Parathyroid adenoma (tissue), 2 donors: ENCODE measurements around the gene C13orf46.

Experiments used
- H2AFZ ChIP-seq: fragments of 300-600 bp; sonication (generic); one replicate; pipeline ENCODE4 v1.7.0; 2017; ENCODE audit warnings: antibody characterized with exemption, mild to moderate bottlenecking
- H3K27ac ChIP-seq: fragments of 300-600 bp; sonication (generic); one replicate; pipeline ENCODE4 v1.7.0; 2017
- H3K27me3 ChIP-seq: fragments of 300-600 bp; sonication (generic); one replicate; pipeline ENCODE4 v1.7.0; 2017; ENCODE audit warnings: low read length; ENCODE audit not compliant: control insufficient read depth, insufficient read depth
- H3K36me3 ChIP-seq: fragments of 300-600 bp; sonication (generic); one replicate; pipeline ENCODE4 v1.7.0; 2017; ENCODE audit warnings: low read length; ENCODE audit not compliant: control insufficient read depth, insufficient read depth
- H3K4me1 ChIP-seq: fragments of 300-600 bp; sonication (generic); one replicate; pipeline ENCODE4 v1.7.0; 2017; ENCODE audit warnings: control low read depth
- H3K4me2 ChIP-seq: fragments of 300-600 bp; sonication (generic); one replicate; pipeline ENCODE4 v1.7.0; 2017; ENCODE audit warnings: low read length
- H3K4me3 ChIP-seq: fragments of 300-600 bp; sonication (generic); one replicate; pipeline ENCODE4 v1.7.0; 2017; ENCODE audit warnings: low read depth, low read length
- H3K79me2 ChIP-seq: fragments of 300-600 bp; sonication (generic); one replicate; pipeline ENCODE4 v1.7.0; 2017; ENCODE audit warnings: control low read depth
- H3K9ac ChIP-seq: fragments of 300-600 bp; sonication (generic); one replicate; pipeline ENCODE4 v1.7.0; 2017; ENCODE audit warnings: mild to moderate bottlenecking
- H3K9me3 ChIP-seq: fragments of 300-600 bp; sonication (generic); one replicate; pipeline ENCODE4 v1.7.0; 2017; ENCODE audit warnings: low read length; ENCODE audit not compliant: control insufficient read depth
- CTCF ChIP-seq: fragments of 300-600 bp; sonication (generic); IDR thresholded peaks from one replicate; pipeline ENCODE4 v1.7.0; 2017; ENCODE audit warnings: antibody characterized with exemption, mild to moderate bottlenecking
- donor health status: primary hyperparathyroidism.

Gene C13orf46

GRCh38 chr13:113933901-113934300 is 40.0 kb downstream of the C13orf46 start:
- H3K27me3 ChIP-seq = no peaks in the 10 kb centered on the region
- no peaks in the 10 kb centered on the region for H3K9me3 ChIP-seq

GRCh38 chr13:113931841-113932459 is 41.9 kb downstream of the C13orf46 start:
- H3K27ac ChIP-seq = no peak overlapping the region
- no peak for TF ChIP-seq CTCF
- no peaks in the 10 kb centered on the region for H3K4me1 ChIP-seq
- H3K79me2 ChIP-seq = no peaks in the 10 kb centered on the region
- no peak overlapping the region for H3K4me3 ChIP-seq
- H3K9me3 ChIP-seq = no peaks in the 10 kb centered on the region
- H3K36me3 ChIP-seq = no peaks in the 10 kb centered on the region
- H3K27me3 ChIP-seq = no peaks in the 10 kb centered on the region
- H3K4me2 ChIP-seq = no peak overlapping the region
- H3K9ac ChIP-seq = no peak overlapping the region
- H2AFZ ChIP-seq = no peak overlapping the region

More at GRCh38 chr13:113933901-113934300, 40.0 kb downstream of the C13orf46 start:
- no peaks in the 10 kb centered on the region for H3K79me2 ChIP-seq
- H3K4me3 ChIP-seq = no peak overlapping the region
- no peaks in the 10 kb centered on the region for H3K36me3 ChIP-seq
- no peak overlapping the region for H3K4me2 ChIP-seq
- no peak overlapping the region for H3K27ac ChIP-seq
- no peak overlapping the region for H3K9ac ChIP-seq
- TF ChIP-seq CTCF = no peak
- no peak overlapping the region for H2AFZ ChIP-seq
- no peaks in the 10 kb centered on the region for H3K4me1 ChIP-seq

GRCh38 chr13:113930671-113931637 is 42.9 kb downstream of the C13orf46 start:
- no peak overlapping the region for H2AFZ ChIP-seq
- H3K27me3 ChIP-seq = no peaks in the 10 kb centered on the region
- H3K4me3 ChIP-seq = no peak overlapping the region
- no peak for TF ChIP-seq CTCF
- no peak overlapping the region for H3K9ac ChIP-seq
- H3K79me2 ChIP-seq = no peaks in the 10 kb centered on the region
- H3K27ac ChIP-seq = no peak overlapping the region
- no peak overlapping the region for H3K4me2 ChIP-seq
- no peaks in the 10 kb centered on the region for H3K9me3 ChIP-seq
- H3K4me1 ChIP-seq = no peaks in the 10 kb centered on the region
- no peaks in the 10 kb centered on the region for H3K36me3 ChIP-seq

- no peak overlapping the region for H3K4me3 ChIP-seq
- no peak overlapping the region for H3K9ac ChIP-seq
- H3K79me2 ChIP-seq = no peaks in the 10 kb centered on the region
- no peak overlapping the region for H3K4me2 ChIP-seq
- H3K9me3 ChIP-seq = no peaks in the 10 kb centered on the region
- H3K27me3 ChIP-seq = no peaks in the 10 kb centered on the region
- H3K27ac ChIP-seq = no peak overlapping the region
- H3K4me1 ChIP-seq = no peaks in the 10 kb centered on the region
- no peak overlapping the region for H2AFZ ChIP-seq
- no peak for TF ChIP-seq CTCF
- no peaks in the 10 kb centered on the region for H3K36me3 ChIP-seq
Measured at GRCh38 chr13:113929628-113930615, 44.0 kb downstream of the C13orf46 start.
